Gastrocnemius medialis (tissue), 4 donors: ENCODE data around the gene SELENOS.

Experiments
- POLR2A ChIP-seq, 2 donors: fragments of 450-650 bp; IDR thresholded peaks; one replicate each; pipeline ENCODE4 v1.6.1; 2017; ENCODE audit warnings: antibody characterized with exemption in 2 of 2, mild to moderate bottlenecking in 2 of 2, moderate library complexity in 2 of 2
- TF ChIP-seq, protein P1 (sequence below), 5 experiments: fragments of 450-650 bp in 3 of 5; fragments of 200-600 bp in 2 of 5; sonication (generic) in 2 of 5; IDR thresholded peaks in 4 of 5; conservative IDR thresholded peaks in 1 of 5; 1 replicate in 4 of 5; 2 replicates in 1 of 5; pipeline ENCODE4 v1.5.1; 2016 to 2019; ENCODE audit warnings: antibody characterized with exemption in 5 of 5, mild to moderate bottlenecking in 3 of 5, moderate library complexity in 3 of 5

DNA sequence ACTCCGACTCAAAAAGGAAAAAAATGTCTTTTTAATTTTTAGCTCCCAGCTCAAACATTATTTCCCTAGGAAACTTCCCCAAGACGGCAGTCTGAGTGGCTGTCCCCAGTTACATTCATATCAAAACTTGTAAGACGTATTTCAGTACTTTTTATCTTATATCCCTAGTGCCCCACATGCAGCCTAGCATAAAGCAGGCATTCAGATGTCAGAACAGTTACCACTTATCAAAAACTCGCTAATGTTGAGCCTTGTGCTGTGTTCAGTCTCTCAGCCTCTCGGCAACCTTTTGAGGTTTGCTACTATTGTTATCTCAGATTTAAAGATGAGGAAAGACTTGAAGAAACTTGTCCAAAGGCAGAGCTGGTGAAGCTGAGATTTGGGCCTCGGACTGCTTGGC, 6.6 kb upstream of the SELENOS start:
- no peak for TF ChIP-seq POLR2A (IDR thresholded peaks at IDR 0.05)
- TF ChIP-seq, protein P1, sequence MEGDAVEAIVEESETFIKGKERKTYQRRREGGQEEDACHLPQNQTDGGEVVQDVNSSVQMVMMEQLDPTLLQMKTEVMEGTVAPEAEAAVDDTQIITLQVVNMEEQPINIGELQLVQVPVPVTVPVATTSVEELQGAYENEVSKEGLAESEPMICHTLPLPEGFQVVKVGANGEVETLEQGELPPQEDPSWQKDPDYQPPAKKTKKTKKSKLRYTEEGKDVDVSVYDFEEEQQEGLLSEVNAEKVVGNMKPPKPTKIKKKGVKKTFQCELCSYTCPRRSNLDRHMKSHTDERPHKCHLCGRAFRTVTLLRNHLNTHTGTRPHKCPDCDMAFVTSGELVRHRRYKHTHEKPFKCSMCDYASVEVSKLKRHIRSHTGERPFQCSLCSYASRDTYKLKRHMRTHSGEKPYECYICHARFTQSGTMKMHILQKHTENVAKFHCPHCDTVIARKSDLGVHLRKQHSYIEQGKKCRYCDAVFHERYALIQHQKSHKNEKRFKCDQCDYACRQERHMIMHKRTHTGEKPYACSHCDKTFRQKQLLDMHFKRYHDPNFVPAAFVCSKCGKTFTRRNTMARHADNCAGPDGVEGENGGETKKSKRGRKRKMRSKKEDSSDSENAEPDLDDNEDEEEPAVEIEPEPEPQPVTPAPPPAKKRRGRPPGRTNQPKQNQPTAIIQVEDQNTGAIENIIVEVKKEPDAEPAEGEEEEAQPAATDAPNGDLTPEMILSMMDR (IDR thresholded peaks at IDR 0.05 in 4 of 5, conservative IDR thresholded peaks at IDR 0.05 in 1 of 5): no peak
